ENCODE data around the gene TIAM2. TPM values are rescaled to one million over a fixed set of nuclear protein-coding genes. Genes with fewer than 3 reads are reported as not detected.

Gene TIAM2
- total RNA-seq, 1 experiment from 2014 or later: 12.9 TPM

DNA sequence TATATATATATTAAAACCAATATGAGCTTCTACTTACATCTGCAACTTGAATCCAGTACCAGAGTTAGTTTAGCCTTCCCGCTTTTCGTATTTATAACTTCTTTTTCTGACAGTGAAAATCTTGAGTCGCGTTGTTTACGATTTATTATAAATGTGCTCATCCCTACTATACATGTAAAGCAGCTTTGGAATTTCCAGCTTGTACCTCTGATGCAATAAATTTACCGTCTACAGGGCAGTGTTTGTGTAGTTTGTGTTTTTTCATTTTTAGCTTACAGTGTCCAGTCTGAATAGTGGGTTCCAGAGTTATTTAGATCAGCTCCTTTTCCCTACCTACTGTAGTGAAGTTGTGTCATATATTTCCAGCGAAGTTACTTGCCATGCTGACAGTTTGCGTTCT lies 66.3 kb downstream of the TIAM2 start:
- BruUV-seq (replicated peaks): no TSS peak
- CTCF ChIA-PET: no interaction called here
- no peaks in the 10 kb centered on the region for H3K27me3 Mint-ChIP-seq (ENCODE audit: unreplicated experiment)
- H3K27ac Mint-ChIP-seq (ENCODE audit: unreplicated experiment): no peak overlapping the region
- intact Hi-C loops (cut with micrococcal nuclease; ENCODE audit: unreplicated experiment): no loop called here
- H3K9me3 Mint-ChIP-seq (ENCODE audit: low read depth, unreplicated experiment): no peaks in the 10 kb centered on the region
- H3K4me3 Mint-ChIP-seq (ENCODE audit: low read depth, unreplicated experiment): no peak overlapping the region
- DNase-seq: no peak
- peaks cover 8% of the 10 kb centered on the region for H3K4me1 Mint-ChIP-seq (ENCODE audit: low read depth, unreplicated experiment)
- TF ChIP-seq, protein P1, sequence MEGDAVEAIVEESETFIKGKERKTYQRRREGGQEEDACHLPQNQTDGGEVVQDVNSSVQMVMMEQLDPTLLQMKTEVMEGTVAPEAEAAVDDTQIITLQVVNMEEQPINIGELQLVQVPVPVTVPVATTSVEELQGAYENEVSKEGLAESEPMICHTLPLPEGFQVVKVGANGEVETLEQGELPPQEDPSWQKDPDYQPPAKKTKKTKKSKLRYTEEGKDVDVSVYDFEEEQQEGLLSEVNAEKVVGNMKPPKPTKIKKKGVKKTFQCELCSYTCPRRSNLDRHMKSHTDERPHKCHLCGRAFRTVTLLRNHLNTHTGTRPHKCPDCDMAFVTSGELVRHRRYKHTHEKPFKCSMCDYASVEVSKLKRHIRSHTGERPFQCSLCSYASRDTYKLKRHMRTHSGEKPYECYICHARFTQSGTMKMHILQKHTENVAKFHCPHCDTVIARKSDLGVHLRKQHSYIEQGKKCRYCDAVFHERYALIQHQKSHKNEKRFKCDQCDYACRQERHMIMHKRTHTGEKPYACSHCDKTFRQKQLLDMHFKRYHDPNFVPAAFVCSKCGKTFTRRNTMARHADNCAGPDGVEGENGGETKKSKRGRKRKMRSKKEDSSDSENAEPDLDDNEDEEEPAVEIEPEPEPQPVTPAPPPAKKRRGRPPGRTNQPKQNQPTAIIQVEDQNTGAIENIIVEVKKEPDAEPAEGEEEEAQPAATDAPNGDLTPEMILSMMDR (IDR thresholded peaks at IDR 0.05; ENCODE audit: unreplicated experiment): no peak
- no peaks in the 10 kb centered on the region for H3K36me3 Mint-ChIP-seq (ENCODE audit: insufficient read depth, unreplicated experiment)

GRCh38 chr6:155062866-155063341 lies 67.8 kb downstream of the TIAM2 start:
- Mint-ChIP-seq H3K27ac (ENCODE audit: unreplicated experiment) (no peak overlapping the region), H3K4me1 (ENCODE audit: low read depth, unreplicated experiment) (peaks cover 8% of the 10 kb centered on the region), H3K27me3 (ENCODE audit: unreplicated experiment) (no peaks in the 10 kb centered on the region), H3K9me3 (ENCODE audit: low read depth, unreplicated experiment) (no peaks in the 10 kb centered on the region), H3K4me3 (ENCODE audit: low read depth, unreplicated experiment) (no peak overlapping the region), H3K36me3 (ENCODE audit: insufficient read depth, unreplicated experiment) (no peaks in the 10 kb centered on the region)
- CTCF ChIA-PET: no interaction called here
- DNase-seq: no peak
- no TSS peak for BruUV-seq (replicated peaks)
- intact Hi-C loops (cut with micrococcal nuclease; ENCODE audit: unreplicated experiment): no loop called here
- TF ChIP-seq, protein P1 (IDR thresholded peaks at IDR 0.05; ENCODE audit: unreplicated experiment): no peak

DNA sequence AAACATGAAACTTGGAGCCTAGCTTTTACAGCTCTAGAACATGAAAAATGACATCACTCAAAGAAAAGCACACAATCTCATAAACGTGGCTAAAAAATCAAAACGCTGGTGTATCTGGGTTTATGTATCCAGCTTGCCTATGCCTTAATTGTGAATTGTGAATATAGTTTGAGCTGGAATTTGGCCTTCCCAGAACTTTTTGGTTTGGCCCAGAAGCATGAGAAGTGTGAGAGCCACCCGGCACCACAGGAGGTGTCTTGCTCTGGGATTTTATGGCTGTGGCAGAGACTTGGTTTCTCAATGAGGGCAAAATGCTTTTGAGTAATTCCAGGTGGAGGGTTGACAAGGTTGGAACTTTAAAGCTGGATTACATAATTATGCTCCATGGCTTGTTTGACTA lies 69.2 kb downstream of the TIAM2 start:
- Mint-ChIP-seq H3K36me3 (ENCODE audit: insufficient read depth, unreplicated experiment) (no peaks in the 10 kb centered on the region), H3K4me1 (ENCODE audit: low read depth, unreplicated experiment) (peaks cover 2% of the 10 kb centered on the region), H3K9me3 (ENCODE audit: low read depth, unreplicated experiment) (no peaks in the 10 kb centered on the region), H3K4me3 (ENCODE audit: low read depth, unreplicated experiment) (no peak overlapping the region), H3K27me3 (ENCODE audit: unreplicated experiment) (no peaks in the 10 kb centered on the region), H3K27ac (ENCODE audit: unreplicated experiment) (no peak overlapping the region)
- no peak for DNase-seq
- CTCF ChIA-PET: no interaction called here
- intact Hi-C loops (cut with micrococcal nuclease; ENCODE audit: unreplicated experiment): no loop called here
- TF ChIP-seq, protein P1 (IDR thresholded peaks at IDR 0.05; ENCODE audit: unreplicated experiment): no peak
- no TSS peak for BruUV-seq (replicated peaks)

DNA sequence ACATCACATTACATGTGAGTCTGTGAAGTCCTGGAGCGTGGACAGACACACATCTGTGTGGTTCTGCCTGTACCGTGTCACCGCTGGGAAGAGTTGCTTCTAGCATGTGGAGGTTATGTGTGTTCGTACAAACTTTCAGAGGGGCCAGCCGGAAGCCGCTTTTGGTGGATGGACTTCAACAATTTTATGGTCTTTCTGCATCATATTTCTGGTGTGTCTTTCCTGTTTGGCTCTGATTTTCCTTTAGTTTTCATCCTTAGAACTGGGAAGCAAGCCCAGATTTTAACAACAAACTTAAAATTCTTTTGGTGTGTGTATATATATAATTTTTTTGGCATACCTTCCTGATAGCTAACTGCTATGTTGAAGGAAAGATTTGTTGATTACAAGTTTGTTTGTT lies 71.2 kb downstream of the TIAM2 start:
- intact Hi-C loops (cut with micrococcal nuclease; ENCODE audit: unreplicated experiment): no loop called here
- Mint-ChIP-seq H3K4me3 (ENCODE audit: low read depth, unreplicated experiment) (no peak overlapping the region), H3K27ac (ENCODE audit: unreplicated experiment) (no peak overlapping the region), H3K27me3 (ENCODE audit: unreplicated experiment) (no peaks in the 10 kb centered on the region), H3K9me3 (ENCODE audit: low read depth, unreplicated experiment) (no peaks in the 10 kb centered on the region), H3K4me1 (ENCODE audit: low read depth, unreplicated experiment) (no peaks in the 10 kb centered on the region), H3K36me3 (ENCODE audit: insufficient read depth, unreplicated experiment) (no peaks in the 10 kb centered on the region)
- TF ChIP-seq, protein P1 (IDR thresholded peaks at IDR 0.05; ENCODE audit: unreplicated experiment): no peak
- CTCF ChIA-PET: no interaction called here
- no TSS peak for BruUV-seq (replicated peaks)
- no peak for DNase-seq

Measured in Calu3 (cell line).